GM06990 (cell line): ENCODE measurements around the gene CD40LG.

Experiments
- DNase-seq: peaks from one replicate; pipeline ENCODE4 v3.0.0-alpha.2; 2011; ENCODE audit not compliant: insufficient read length; ENCODE audit errors: extremely low read depth
- H3K27me3 ChIP-seq: replicated peaks from 2 replicates; pipeline ENCODE4 v1.6.0; 2011; ENCODE audit warnings: low read length; ENCODE audit not compliant: control insufficient read depth, insufficient read depth
- H3K36me3 ChIP-seq: 2 replicates; pipeline ENCODE4 v1.5.1; 2011; ENCODE audit warnings: low read length; ENCODE audit not compliant: control insufficient read depth, insufficient read depth
- H3K4me3 ChIP-seq: replicated peaks from 2 replicates; pipeline ENCODE4 v1.5.1; 2011; ENCODE audit warnings: low read depth, mild to moderate bottlenecking, control low read depth, low read length
- CTCF ChIP-seq: IDR thresholded peaks from 2 replicates; pipeline ENCODE4 v1.5.1; 2011; ENCODE audit warnings: low read length, control low read depth, mild to moderate bottlenecking, inconsistent platforms; ENCODE audit not compliant: insufficient read depth, poor library complexity, severe bottlenecking

CD40LG gene

GRCh38 chrX:136635235-136635634 lies 12.7 kb upstream of the CD40LG start:
- no peaks in the 10 kb centered on the region for H3K27me3 ChIP-seq
- TF ChIP-seq CTCF = no peak
- no peak overlapping the region for H3K4me3 ChIP-seq
- DNase-seq = no peak
- no peaks in the 10 kb centered on the region for H3K36me3 ChIP-seq

GRCh38 chrX:136636121-136636520 lies 11.8 kb upstream of the CD40LG start:
- Histone ChIP-seq H3K36me3 (no peaks in the 10 kb centered on the region), H3K4me3 (no peak overlapping the region), H3K27me3 (no peaks in the 10 kb centered on the region)
- TF ChIP-seq CTCF = no peak
- no peak for DNase-seq

- H3K27me3 ChIP-seq = no peaks in the 10 kb centered on the region
- TF ChIP-seq CTCF = no peak
- H3K4me3 ChIP-seq = no peak overlapping the region
- no peaks in the 10 kb centered on the region for H3K36me3 ChIP-seq
- no peak for DNase-seq
Measured at GRCh38 chrX:136639506-136640176, 8.3 kb upstream of the CD40LG start.

- no peak for TF ChIP-seq CTCF
- DNase-seq = no peak
- Histone ChIP-seq H3K27me3 (no peaks in the 10 kb centered on the region), H3K4me3 (no peak overlapping the region), H3K36me3 (no peaks in the 10 kb centered on the region)
Measured at GRCh38 chrX:136643243-136643642, 4.7 kb upstream of the CD40LG start.

- DNase-seq = no peak
- TF ChIP-seq CTCF = no peak
- H3K36me3 ChIP-seq = no peaks in the 10 kb centered on the region
- no peaks in the 10 kb centered on the region for H3K27me3 ChIP-seq
- H3K4me3 ChIP-seq = no peak overlapping the region
Measured at GRCh38 chrX:136646602-136647239, 1.2 kb upstream of the CD40LG start.
